Measurements from ENCODE around the gene ZNF555. TPM values are rescaled to one million over a fixed set of nuclear protein-coding genes. Genes with fewer than 3 reads are reported as not detected.
"Not testable (repeated sequence)": the region's sequence is repeated elsewhere in the genome, so short reads cannot be mapped to it uniquely, and the experiment has no call there.

Gene ZNF555
- total RNA-seq, 4 donors from 2014 or later, result 4.6 to 22.7 (median 17.7) TPM

DNA sequence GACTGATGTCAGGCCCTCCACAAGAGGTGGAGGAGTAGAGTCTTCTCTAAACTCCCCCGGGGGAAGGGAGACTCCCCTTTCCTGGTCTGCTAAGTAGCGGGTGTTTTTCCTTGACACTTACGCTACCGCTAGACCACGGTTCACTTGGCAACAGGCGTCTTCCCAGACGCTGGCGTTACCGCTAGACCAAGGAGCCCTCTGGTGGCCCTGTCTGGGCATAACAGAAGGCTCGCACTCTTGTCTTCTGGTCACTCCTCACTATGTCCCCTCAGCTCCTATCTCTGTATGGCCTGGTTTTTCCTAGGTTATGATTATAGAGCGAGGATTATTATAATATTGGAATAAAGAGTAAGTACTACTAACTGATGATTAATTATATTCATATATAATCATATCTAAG, 30.9 kb downstream of the ZNF555 start:
- H3K9me3 ChIP-seq; H3K4me3 ChIP-seq; H3K27ac ChIP-seq; H3K36me3 ChIP-seq; H3K27me3 ChIP-seq; H3K4me1 ChIP-seq; DNase-seq; intact Hi-C loops (cut with DNase I; ENCODE audit: low total_unique reads): not testable (repeated sequence)
- TF ChIP-seq, protein P1, sequence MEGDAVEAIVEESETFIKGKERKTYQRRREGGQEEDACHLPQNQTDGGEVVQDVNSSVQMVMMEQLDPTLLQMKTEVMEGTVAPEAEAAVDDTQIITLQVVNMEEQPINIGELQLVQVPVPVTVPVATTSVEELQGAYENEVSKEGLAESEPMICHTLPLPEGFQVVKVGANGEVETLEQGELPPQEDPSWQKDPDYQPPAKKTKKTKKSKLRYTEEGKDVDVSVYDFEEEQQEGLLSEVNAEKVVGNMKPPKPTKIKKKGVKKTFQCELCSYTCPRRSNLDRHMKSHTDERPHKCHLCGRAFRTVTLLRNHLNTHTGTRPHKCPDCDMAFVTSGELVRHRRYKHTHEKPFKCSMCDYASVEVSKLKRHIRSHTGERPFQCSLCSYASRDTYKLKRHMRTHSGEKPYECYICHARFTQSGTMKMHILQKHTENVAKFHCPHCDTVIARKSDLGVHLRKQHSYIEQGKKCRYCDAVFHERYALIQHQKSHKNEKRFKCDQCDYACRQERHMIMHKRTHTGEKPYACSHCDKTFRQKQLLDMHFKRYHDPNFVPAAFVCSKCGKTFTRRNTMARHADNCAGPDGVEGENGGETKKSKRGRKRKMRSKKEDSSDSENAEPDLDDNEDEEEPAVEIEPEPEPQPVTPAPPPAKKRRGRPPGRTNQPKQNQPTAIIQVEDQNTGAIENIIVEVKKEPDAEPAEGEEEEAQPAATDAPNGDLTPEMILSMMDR (IDR thresholded peaks at IDR 0.05), result peak in 2 of 4 experiments; percentile 13 to 40

DNA sequence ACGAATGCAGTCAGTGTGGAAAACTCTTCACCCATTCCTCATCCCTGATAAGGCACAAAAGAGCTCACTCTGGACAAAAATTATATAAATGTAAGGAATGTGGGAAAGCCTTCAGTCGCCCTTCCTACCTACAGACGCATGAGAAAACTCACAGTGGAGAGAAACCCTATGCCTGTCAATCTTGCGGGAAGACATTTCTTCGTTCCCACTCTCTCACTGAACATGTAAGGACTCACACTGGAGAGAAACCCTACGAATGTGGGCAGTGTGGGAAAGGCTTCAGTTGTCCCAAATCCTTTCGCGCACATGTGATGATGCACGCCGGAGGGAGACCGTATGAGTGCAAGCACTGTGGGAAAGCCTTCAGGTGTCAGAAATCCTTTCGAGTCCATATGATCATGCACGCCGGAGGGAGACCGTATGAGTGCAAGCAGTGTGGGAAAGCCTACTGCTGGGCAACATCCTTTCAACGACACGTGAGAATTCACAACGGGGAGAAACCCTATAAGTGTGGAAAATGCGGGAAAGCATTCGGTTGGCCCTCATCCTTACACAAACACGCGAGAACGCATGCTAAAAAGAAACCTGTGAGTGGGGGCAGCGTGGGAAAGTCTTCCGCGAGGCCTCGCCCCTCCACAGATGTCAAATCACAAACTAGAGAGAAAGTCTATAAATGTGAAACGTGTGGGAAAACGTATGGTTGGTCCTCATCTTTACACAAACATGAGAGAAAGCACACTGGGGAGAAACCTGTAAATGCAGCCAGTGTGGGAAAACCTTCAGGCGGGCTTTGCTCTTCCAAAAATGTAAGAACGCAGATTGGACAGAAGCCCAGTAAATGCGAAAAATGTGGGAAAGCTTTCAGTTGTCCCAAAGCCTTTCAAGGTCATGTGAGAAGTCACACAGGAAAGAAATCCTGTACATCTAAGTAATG, 36.4 kb downstream of the ZNF555 start:
- no peak overlapping the region for H3K27ac ChIP-seq
- no peaks in the 10 kb centered on the region for H3K4me1 ChIP-seq
- H3K4me3 ChIP-seq, result no peak overlapping the region
- TF ChIP-seq, protein P1 (IDR thresholded peaks at IDR 0.05), result no peak
- no peak for TF ChIP-seq POLR2A (IDR thresholded peaks at IDR 0.05)
- peaks cover 0 to 15% of the 10 kb centered on the region in 2 donors for H3K9me3 ChIP-seq
- H3K36me3 ChIP-seq, result no peaks in the 10 kb centered on the region
- no peaks in the 10 kb centered on the region for H3K27me3 ChIP-seq
- no peak for DNase-seq
- intact Hi-C loops (cut with DNase I; ENCODE audit: low total_unique reads), result no loop called here

DNA sequence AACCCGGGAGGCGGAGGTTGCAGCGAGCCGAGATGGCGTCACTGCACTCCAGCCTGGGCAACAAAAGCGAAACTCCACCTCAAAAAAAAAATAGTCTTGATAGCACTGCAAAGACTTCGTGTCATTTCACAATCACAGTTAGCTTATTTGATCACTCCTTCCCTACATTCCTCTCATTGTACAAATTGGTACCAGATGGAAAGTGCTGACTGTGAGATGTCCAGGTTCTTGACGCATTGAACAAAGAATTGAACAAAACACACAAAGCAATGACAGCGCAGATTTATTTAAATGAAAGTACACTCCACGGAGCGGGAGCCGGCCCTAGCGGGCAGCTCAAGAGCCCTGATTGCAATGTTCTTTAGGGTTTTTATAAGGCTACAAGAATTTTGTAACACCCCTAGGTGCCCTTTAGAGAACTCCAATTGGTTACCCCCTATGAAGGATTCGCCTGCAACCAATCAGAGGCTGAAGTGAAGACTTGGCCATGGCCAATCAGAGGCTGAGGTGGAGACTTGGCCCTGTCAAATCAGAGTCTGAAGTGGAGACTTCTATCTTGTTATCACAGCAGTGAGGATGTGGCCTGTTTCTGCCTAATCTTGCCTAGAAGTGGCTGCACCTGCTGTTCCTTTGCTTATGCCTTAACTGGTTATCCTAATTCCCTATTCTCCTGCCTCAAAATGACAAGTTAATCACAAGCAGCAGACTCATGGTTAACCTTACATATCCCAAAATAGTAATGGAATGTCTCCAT, 42.6 kb downstream of the ZNF555 start:
- Histone ChIP-seq H3K4me3 (no peak overlapping the region), H3K27me3 (no peaks in the 10 kb centered on the region), H3K9me3 (no peaks in the 10 kb centered on the region), H3K27ac (no peak overlapping the region), H3K4me1 (no peaks in the 10 kb centered on the region), H3K36me3 (no peaks in the 10 kb centered on the region)
- TF ChIP-seq, protein P1 (IDR thresholded peaks at IDR 0.05), result no peak
- no peak for TF ChIP-seq POLR2A (IDR thresholded peaks at IDR 0.05)
- DNase-seq, result no peak
- intact Hi-C loops (cut with DNase I; ENCODE audit: low total_unique reads), result no loop called here

DNA sequence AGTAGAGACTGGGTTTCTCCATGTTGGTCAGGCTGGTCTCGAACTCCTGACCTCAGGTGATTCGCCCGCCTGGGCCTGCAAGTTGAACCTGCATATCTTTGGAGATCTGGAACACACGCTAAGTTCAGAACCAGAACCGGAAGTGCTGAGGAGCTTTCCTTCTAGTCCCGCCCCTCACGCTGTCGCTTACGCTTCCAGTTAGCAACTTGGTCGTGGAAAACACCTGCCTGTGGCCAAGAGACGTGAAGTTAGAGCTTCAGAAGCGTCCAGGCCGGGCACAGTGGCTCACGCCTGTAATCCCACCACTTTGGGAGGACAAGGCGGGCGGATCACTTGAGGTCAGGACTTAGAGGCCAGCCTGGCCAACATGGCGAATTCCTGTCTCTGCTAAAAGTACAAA, 44.5 kb downstream of the ZNF555 start:
- no peaks in the 10 kb centered on the region for H3K9me3 ChIP-seq
- H3K27me3 ChIP-seq, result no peaks in the 10 kb centered on the region
- no peak overlapping the region for H3K27ac ChIP-seq
- intact Hi-C loops (cut with DNase I; ENCODE audit: low total_unique reads), result no loop called here
- H3K4me1 ChIP-seq, result no peaks in the 10 kb centered on the region
- TF ChIP-seq, protein P1 (IDR thresholded peaks at IDR 0.05), result no peak
- no peak for TF ChIP-seq POLR2A (IDR thresholded peaks at IDR 0.05)
- H3K36me3 ChIP-seq, result no peaks in the 10 kb centered on the region
- no peak for DNase-seq
- H3K4me3 ChIP-seq, result no peak overlapping the region

- Histone ChIP-seq H3K36me3 (no peaks in the 10 kb centered on the region), H3K9me3 (no peaks in the 10 kb centered on the region), H3K27me3 (no peaks in the 10 kb centered on the region), H3K27ac (no peak overlapping the region), H3K4me3 (no peak overlapping the region), H3K4me1 (no peaks in the 10 kb centered on the region)
- intact Hi-C loops (cut with DNase I; ENCODE audit: low total_unique reads), result no loop called here
- TF ChIP-seq POLR2A (IDR thresholded peaks at IDR 0.05), result no peak
- TF ChIP-seq, protein P1 (IDR thresholded peaks at IDR 0.05), result peak; percentile 58 to 72 (median 67)
- DNase-seq, result no peak
Observed at GRCh38 chr19:2887391-2887914, 46.2 kb downstream of the ZNF555 start.

Measured in uterus (tissue), 4 donors.